Frontal cortex (tissue), 1 donor: ENCODE measurements around the gene EZH1. TPM values are rescaled to one million over a fixed set of nuclear protein-coding genes. Genes with fewer than 3 reads are reported as not detected.

Experiments
- small RNA-seq: library from RNA; depleted of rRNA; stranded (forward); fragments of <200 nt; gene quantifications from one replicate; pipeline ENCODE3, GENCODE V24; 2014
- total RNA-seq: library from RNA; depleted of rRNA; stranded (reverse); fragments of >200 nt; gene quantifications from one replicate; pipeline ENCODE4 v1.2.3, GENCODE V29; 2014

Gene EZH1
- total RNA-seq, 1 donor from 2014 or later = 24.9 TPM

Small RNA genes within 50 kb of the gene (small RNA-seq; reads per million reads assigned to genes)
- gene HMGN2P15 = not detected
- gene MIR6780A = not detected

Other genes with a start within 250 kb of the EZH1 start
- 10.6 TPM for gene NAGLU, start 208.8 kb downstream of the EZH1 start, total RNA-seq
- 1.6 TPM for gene HSD17B1, start 192.1 kb downstream of the EZH1 start, total RNA-seq
- gene COASY, start 182.9 kb downstream of the EZH1 start, total RNA-seq = 4.1 TPM
- 22.8 TPM for gene MLX, start 177.9 kb downstream of the EZH1 start, total RNA-seq
- 4.5 TPM for gene PSMC3IP, start 167.3 kb downstream of the EZH1 start, total RNA-seq
- 59.5 TPM for gene RETREG3, start 135.7 kb downstream of the EZH1 start, total RNA-seq
- gene TUBG1, start 135.4 kb downstream of the EZH1 start, total RNA-seq = 11.4 TPM
- 8.2 TPM for gene TUBG2, start 85.8 kb downstream of the EZH1 start, total RNA-seq
- gene PLEKHH3, start 68.0 kb downstream of the EZH1 start, total RNA-seq = 2.0 TPM
- gene CCR10, start 63.2 kb downstream of the EZH1 start, total RNA-seq = 0.41 TPM
- 5.3 TPM for gene CNTNAP1, start 62.5 kb downstream of the EZH1 start, total RNA-seq
- gene RAMP2, start 16.2 kb upstream of the EZH1 start, total RNA-seq = 15.9 TPM
- gene VPS25, start 28.4 kb upstream of the EZH1 start, total RNA-seq = 26.1 TPM
- 0.41 TPM for gene WNK4, start 35.6 kb upstream of the EZH1 start, total RNA-seq
- gene COA3, start 53.7 kb upstream of the EZH1 start, total RNA-seq = 98.6 TPM
- 0.82 TPM for gene CNTD1, start 53.8 kb upstream of the EZH1 start, total RNA-seq
- 74.6 TPM for gene BECN1, start 79.2 kb upstream of the EZH1 start, total RNA-seq
- gene PSME3, start 88.4 kb upstream of the EZH1 start, total RNA-seq = 37.9 TPM
- gene AOC2, start 99.5 kb upstream of the EZH1 start, total RNA-seq = 0.41 TPM
- gene AOC3, start 106.2 kb upstream of the EZH1 start, total RNA-seq = 0.41 TPM
- gene G6PC1, start 155.8 kb upstream of the EZH1 start, total RNA-seq = not detected
- gene AARSD1, start 219.4 kb upstream of the EZH1 start, total RNA-seq = 28.5 TPM
- gene PTGES3L, start 235.0 kb upstream of the EZH1 start, total RNA-seq = 2.9 TPM
- gene RUNDC1, start 235.5 kb upstream of the EZH1 start, total RNA-seq = 14.3 TPM